ENCODE measurements around the gene PHYH.

PHYH gene

DNA sequence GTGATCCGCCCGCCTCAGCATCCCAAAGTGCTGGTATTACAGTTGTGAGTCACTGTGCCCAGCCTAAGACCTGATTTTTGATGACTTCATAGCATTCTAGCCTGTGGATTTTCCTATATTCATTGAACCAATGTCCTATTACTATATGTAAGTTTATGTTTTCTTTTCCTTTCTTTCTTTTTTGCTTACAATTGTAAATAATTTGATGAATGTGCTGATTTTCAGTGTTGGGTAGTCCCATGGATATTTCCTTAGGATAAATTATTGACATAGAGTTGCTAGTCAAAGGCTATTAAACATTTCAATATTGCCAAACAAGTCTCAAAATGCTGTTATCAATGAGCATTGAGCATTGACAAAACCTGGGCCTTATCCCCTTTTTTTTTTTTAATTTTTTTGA is 9.9 kb upstream of the PHYH start:
- H3K4me3 ChIP-seq, result no peak overlapping the region
- intact Hi-C loops (cut with DNase I; ENCODE audit: low total_unique reads), result no loop called here
- no peak for DNase-seq
- no peaks in the 10 kb centered on the region for H3K36me3 ChIP-seq
- TF ChIP-seq, protein P1, sequence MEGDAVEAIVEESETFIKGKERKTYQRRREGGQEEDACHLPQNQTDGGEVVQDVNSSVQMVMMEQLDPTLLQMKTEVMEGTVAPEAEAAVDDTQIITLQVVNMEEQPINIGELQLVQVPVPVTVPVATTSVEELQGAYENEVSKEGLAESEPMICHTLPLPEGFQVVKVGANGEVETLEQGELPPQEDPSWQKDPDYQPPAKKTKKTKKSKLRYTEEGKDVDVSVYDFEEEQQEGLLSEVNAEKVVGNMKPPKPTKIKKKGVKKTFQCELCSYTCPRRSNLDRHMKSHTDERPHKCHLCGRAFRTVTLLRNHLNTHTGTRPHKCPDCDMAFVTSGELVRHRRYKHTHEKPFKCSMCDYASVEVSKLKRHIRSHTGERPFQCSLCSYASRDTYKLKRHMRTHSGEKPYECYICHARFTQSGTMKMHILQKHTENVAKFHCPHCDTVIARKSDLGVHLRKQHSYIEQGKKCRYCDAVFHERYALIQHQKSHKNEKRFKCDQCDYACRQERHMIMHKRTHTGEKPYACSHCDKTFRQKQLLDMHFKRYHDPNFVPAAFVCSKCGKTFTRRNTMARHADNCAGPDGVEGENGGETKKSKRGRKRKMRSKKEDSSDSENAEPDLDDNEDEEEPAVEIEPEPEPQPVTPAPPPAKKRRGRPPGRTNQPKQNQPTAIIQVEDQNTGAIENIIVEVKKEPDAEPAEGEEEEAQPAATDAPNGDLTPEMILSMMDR (IDR thresholded peaks at IDR 0.05), result no peak
- H3K27ac ChIP-seq, result no peak overlapping the region
- H3K4me1 ChIP-seq, result no peaks in the 10 kb centered on the region
- H3K9me3 ChIP-seq, result no peaks in the 10 kb centered on the region
- no peaks in the 10 kb centered on the region for H3K27me3 ChIP-seq

DNA sequence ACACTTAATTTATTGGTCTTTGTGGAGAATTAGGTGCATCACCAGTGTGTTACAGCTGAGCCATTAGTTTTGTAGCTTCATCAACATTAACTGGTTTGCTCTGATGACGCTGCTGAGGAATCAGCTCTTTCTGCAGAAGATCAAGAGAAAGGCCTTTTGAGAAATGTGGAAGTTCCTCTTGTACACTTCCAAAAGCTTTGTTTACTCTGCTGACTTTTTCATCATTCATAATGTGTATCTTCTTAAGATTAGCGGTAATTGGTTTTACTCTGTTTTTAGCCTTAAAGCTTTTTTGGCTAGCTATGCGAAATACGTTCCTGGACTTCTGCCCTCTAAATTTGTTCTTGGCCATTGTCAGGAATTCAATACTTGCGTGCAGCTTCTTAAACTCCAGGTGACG is 8.2 kb upstream of the PHYH start:
- TF ChIP-seq, protein P1 (IDR thresholded peaks at IDR 0.05), result no peak
- H3K9me3 ChIP-seq, result no peaks in the 10 kb centered on the region

DNA sequence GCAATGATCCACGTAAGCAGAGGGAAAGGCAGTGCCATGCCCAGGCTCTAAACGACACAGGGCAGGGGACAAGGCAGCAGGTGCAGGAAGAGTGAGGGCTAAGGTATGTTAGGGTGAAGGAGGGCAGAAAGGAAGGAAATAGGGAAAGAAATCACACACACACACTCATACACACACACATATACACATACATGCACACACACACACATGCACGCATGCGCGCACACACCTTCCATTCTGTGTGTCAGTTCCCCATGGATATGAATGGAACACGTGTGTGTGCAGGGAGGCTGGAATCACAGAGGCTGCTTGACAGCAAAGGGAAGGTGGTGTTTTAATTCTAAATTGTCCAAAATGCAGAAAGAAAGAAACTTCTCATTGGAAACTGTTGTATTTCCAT is 6.2 kb upstream of the PHYH start:
- TF ChIP-seq, protein P1 (IDR thresholded peaks at IDR 0.05), result no peak
- no peak for DNase-seq
- Histone ChIP-seq H3K4me3 (no peak overlapping the region), H3K27me3 (no peaks in the 10 kb centered on the region), H3K4me1 (peaks cover 0 to 10% (median 6%) of the 10 kb centered on the region in 4 donors), H3K36me3 (no peaks in the 10 kb centered on the region), H3K27ac (no peak overlapping the region), H3K9me3 (no peaks in the 10 kb centered on the region)
- intact Hi-C loops (cut with DNase I; ENCODE audit: low total_unique reads), result no loop called here

More for the DNA sequence above, 8.2 kb upstream of the PHYH start:
- Histone ChIP-seq H3K36me3 (no peaks in the 10 kb centered on the region), H3K4me3 (no peak overlapping the region), H3K27ac (no peak overlapping the region), H3K4me1 (no peaks in the 10 kb centered on the region), H3K27me3 (no peaks in the 10 kb centered on the region)
- intact Hi-C loops (cut with DNase I; ENCODE audit: low total_unique reads), result no loop called here
- no peak for DNase-seq

DNA sequence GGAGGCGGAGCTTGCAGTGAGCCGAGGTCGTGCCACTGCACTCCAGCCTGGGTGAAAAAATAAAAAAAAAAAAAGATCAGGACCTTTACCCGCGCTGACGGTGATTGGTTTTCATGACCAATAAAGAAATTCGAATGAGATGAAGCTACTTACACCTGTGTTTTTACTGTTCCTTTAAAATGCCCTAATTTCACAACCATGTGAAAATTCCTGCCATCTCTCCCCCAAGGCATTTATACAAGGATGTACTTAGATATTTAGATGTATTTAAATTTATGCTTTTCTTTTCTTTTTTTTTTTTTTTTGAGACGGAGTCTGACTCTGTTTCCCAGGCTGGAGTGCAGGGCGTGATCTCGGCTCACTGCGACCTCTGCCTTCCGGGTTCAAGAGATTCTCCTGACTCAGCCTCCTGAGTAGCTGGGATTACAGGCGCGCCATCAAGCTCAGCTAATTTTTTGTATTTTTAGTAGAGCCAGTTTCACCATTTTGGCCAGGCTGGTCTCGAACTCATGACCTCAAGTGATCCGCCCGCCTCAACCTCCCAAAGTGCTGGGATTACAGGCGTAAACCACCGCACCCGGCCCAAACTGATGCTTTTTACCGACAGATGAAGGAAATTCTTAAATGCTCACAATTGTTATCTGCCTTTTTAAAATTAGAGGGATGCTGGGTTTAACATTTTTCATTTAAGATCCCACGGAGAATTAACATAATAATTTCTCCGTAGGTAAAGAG is 3.1 kb upstream of the PHYH start:
- peak overlapping the region; percentile 90 to 99 for H3K27ac ChIP-seq
- intact Hi-C loops (cut with DNase I; ENCODE audit: low total_unique reads), result loop anchor here (5.0 kb wide), 1 partner anchor 141 kb away; the partner anchor contains the start of gene MCM10

DNA sequence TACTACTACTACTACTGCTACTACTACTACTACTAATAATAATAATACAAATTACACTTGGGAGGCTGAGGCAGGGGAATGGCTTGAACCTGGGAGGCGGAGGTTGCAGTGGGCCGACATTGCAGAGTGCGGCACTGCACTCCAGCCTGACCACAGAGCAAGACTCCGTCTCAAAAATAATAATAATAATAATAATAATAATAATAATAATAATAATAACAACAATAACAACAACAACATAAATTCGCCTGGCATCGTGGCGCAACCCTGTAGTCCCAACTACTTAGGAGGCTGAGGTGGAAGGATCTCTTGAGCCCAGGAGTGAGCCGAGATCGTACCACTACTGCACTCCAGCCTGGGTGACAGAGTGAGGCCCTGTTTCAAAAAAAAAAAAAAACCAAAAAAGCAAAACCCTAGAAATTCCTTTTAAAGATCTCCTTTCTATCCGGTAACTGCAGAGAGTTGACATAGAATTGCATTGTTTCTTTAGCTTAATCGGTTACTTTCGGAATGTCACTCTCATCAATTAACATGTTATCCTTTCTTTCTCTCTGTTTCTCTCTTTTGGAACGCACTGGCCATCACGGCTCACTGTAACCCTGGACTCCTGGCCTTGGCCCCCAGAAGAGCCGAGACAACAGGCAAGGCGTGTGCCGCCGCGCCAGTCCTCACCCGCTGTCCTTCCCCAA is 972 bp downstream of the PHYH start:
- Histone ChIP-seq H3K36me3 (peaks cover 12 to 14% (median 12%) of the 10 kb centered on the region in 3 donors), H3K9me3 (no peaks in the 10 kb centered on the region), H3K27ac (peak overlapping the region; percentile 99 to 100), H3K27me3 (no peaks in the 10 kb centered on the region), H3K4me3 (peak overlapping the region; percentile 93 to 98), H3K4me1 (peaks cover 0 to 30% (median 14%) of the 10 kb centered on the region in 4 donors)
- TF ChIP-seq, protein P1 (IDR thresholded peaks at IDR 0.05), result no peak
- intact Hi-C loops (cut with DNase I; ENCODE audit: low total_unique reads), result no loop called here
- no peak for DNase-seq

More for the DNA sequence above, 3.1 kb upstream of the PHYH start:
- no peak for DNase-seq
- Histone ChIP-seq H3K9me3 (no peaks in the 10 kb centered on the region), H3K4me1 (peaks cover 0 to 30% (median 14%) of the 10 kb centered on the region in 4 donors), H3K4me3 (peak overlapping the region; percentile 56 to 66), H3K36me3 (no peaks in the 10 kb centered on the region), H3K27me3 (no peaks in the 10 kb centered on the region)
- TF ChIP-seq, protein P1 (IDR thresholded peaks at IDR 0.05), result no peak

Data from tibial artery (tissue), 4 donors.